GM21737 (cell line): ENCODE data around the gene IGSF9B.

Experiments
- ATAC-seq: cut with Tn5 transposase; IDR thresholded peaks from one replicate; pipeline ENCODE4 v1.9.1; 2021; ENCODE audit warnings: mild to moderate bottlenecking, moderate library complexity; ENCODE audit not compliant: unreplicated experiment

IGSF9B gene

GRCh38 chr11:133984828-133985227, 28.1 kb upstream of the IGSF9B start:
- ATAC-seq: no peak

- ATAC-seq: no peak
Measured at GRCh38 chr11:133983660-133984316, 27.0 kb upstream of the IGSF9B start.

GRCh38 chr11:133982876-133983275, 26.1 kb upstream of the IGSF9B start:
- no peak for ATAC-seq

GRCh38 chr11:133982151-133982550, 25.4 kb upstream of the IGSF9B start:
- no peak for ATAC-seq

GRCh38 chr11:133981156-133981555, 24.4 kb upstream of the IGSF9B start:
- ATAC-seq: no peak

GRCh38 chr11:133980665-133981064, 23.9 kb upstream of the IGSF9B start:
- ATAC-seq: no peak

- no peak for ATAC-seq
Measured at GRCh38 chr11:133978794-133979193, 22.0 kb upstream of the IGSF9B start.

GRCh38 chr11:133977067-133977677, 20.4 kb upstream of the IGSF9B start:
- ATAC-seq: peak; percentile 93

- no peak for ATAC-seq
Measured at GRCh38 chr11:133975488-133975849, 18.7 kb upstream of the IGSF9B start.

- no peak for ATAC-seq
Measured at GRCh38 chr11:133974836-133975487, 18.2 kb upstream of the IGSF9B start.

GRCh38 chr11:133971881-133972280, 15.1 kb upstream of the IGSF9B start:
- no peak for ATAC-seq

- ATAC-seq: no peak
Measured at GRCh38 chr11:133969112-133969511, 12.3 kb upstream of the IGSF9B start.

GRCh38 chr11:133968300-133968699, 11.5 kb upstream of the IGSF9B start:
- no peak for ATAC-seq

GRCh38 chr11:133967599-133968238, 11.0 kb upstream of the IGSF9B start:
- ATAC-seq: no peak

GRCh38 chr11:133966921-133967598, 10.3 kb upstream of the IGSF9B start:
- ATAC-seq: no peak

- no peak for ATAC-seq
Measured at GRCh38 chr11:133966172-133966651, 9.4 kb upstream of the IGSF9B start.

- no peak for ATAC-seq
Measured at GRCh38 chr11:133965031-133965601, 8.3 kb upstream of the IGSF9B start.

- no peak for ATAC-seq
Measured at GRCh38 chr11:133964356-133964755, 7.6 kb upstream of the IGSF9B start.

- ATAC-seq: no peak
Measured at GRCh38 chr11:133961890-133962289, 5.1 kb upstream of the IGSF9B start.

- no peak for ATAC-seq
Measured at GRCh38 chr11:133957900-133958299, 1.1 kb upstream of the IGSF9B start.

GRCh38 chr11:133955945-133956421, 785 bp downstream of the IGSF9B start:
- ATAC-seq: no peak
